Keratinocyte (primary cell): Measurements from ENCODE around the gene ZNF423. TPM values are rescaled to one million over a fixed set of nuclear protein-coding genes. Genes with fewer than 3 reads are reported as not detected.

Source experiments
- DNase-seq: peaks from one replicate; pipeline ENCODE4 v3.0.0-alpha.2; 2011; ENCODE audit warnings: low read depth, missing footprints, low spot score
- FAIRE-seq: peaks from 2 replicates; lab custom pipeline; 2011; peaks lifted over from hg19 to GRCh38; lab: Jason Lieb, UNC
- H2AFZ ChIP-seq: 2 replicates; pipeline ENCODE4 v1.6.0; 2012; ENCODE audit warnings: low read length, control low read depth, inconsistent platforms; ENCODE audit not compliant: control insufficient read depth
- H3K27ac ChIP-seq: 2 replicates; pipeline ENCODE4 v1.5.1; 2011; ENCODE audit warnings: low read length; ENCODE audit not compliant: control insufficient read depth, insufficient read depth
- H3K27me3 ChIP-seq: 3 replicates; pipeline ENCODE4 v1.6.0; 2011; ENCODE audit warnings: low read length; ENCODE audit not compliant: control insufficient read depth, insufficient read depth; ENCODE audit errors: extremely low read depth
- H3K36me3 ChIP-seq, 2 experiments: 2 replicates in 1 of 2; 3 replicates in 1 of 2; pipeline ENCODE4 v1.5.1; 2011; ENCODE audit warnings: low read length in 2 of 2, mild to moderate bottlenecking in 1 of 2; ENCODE audit not compliant: control insufficient read depth in 2 of 2, insufficient read depth in 2 of 2; ENCODE audit errors: extremely low read depth in 1 of 2
- H3K4me1 ChIP-seq: 3 replicates; pipeline ENCODE4 v1.5.1; 2011; ENCODE audit warnings: low read length; ENCODE audit not compliant: control insufficient read depth, insufficient read depth; ENCODE audit errors: extremely low read depth
- H3K4me2 ChIP-seq: 3 replicates; pipeline ENCODE4 v1.6.0; 2011; ENCODE audit warnings: low read depth, low read length; ENCODE audit not compliant: control insufficient read depth, insufficient read depth; ENCODE audit errors: extremely low read depth
- H3K4me3 ChIP-seq, 3 experiments: fragments of 200-600 bp in 1 of 3; sonication (generic) in 1 of 3; 2 replicates in 2 of 3; 3 replicates in 1 of 3; pipeline ENCODE4 v1.5.1; 2011 to 2016; ENCODE audit warnings: low read length in 3 of 3, mild to moderate bottlenecking in 3 of 3, control low read depth in 2 of 3, inconsistent platforms in 1 of 3, low read depth in 1 of 3, mixed read lengths in 1 of 3, mixed run types in 1 of 3, moderate library complexity in 1 of 3; ENCODE audit not compliant: control insufficient read depth in 2 of 3, insufficient read depth in 2 of 3; ENCODE audit errors: extremely low read depth in 1 of 3
- H3K79me2 ChIP-seq: 2 replicates; pipeline ENCODE4 v1.6.0; 2012; ENCODE audit warnings: low read length; ENCODE audit not compliant: control insufficient read depth, insufficient read depth
- H3K9ac ChIP-seq: 3 replicates; pipeline ENCODE4 v1.6.0; 2011; ENCODE audit warnings: low read length; ENCODE audit not compliant: control insufficient read depth, insufficient read depth; ENCODE audit errors: extremely low read depth
- H3K9me1 ChIP-seq: 3 replicates; pipeline ENCODE4 v1.6.0; 2011; ENCODE audit warnings: low read length; ENCODE audit not compliant: control insufficient read depth, insufficient read depth; ENCODE audit errors: extremely low read depth
- H3K9me3 ChIP-seq: 2 replicates; pipeline ENCODE4 v1.5.1; 2012; ENCODE audit warnings: low read depth, low read length; ENCODE audit not compliant: control insufficient read depth
- H4K20me1 ChIP-seq: 3 replicates; pipeline ENCODE4 v1.6.0; 2011; ENCODE audit warnings: low read length; ENCODE audit not compliant: control insufficient read depth, insufficient read depth; ENCODE audit errors: extremely low read depth
- EZH2 ChIP-seq: IDR thresholded peaks from one replicate; pipeline ENCODE4 v1.6.1; 2012; ENCODE audit warnings: inconsistent platforms, mild to moderate bottlenecking, low read length, moderate library complexity
- dilution Hi-C: fragments of 300-500 bp; cut with MboI; formaldehyde crosslinking; loops from one replicate; pipeline ENCODE4 v1.7.0; 2020; ENCODE audit warnings: low sequenced_read_pairs; ENCODE audit not compliant: extremely low pct_ligation_motif_present
- polyA plus RNA-seq, 5 experiments: library from polyadenylated mRNA; depleted of rRNA in 3 of 5; stranded (reverse) in 3 of 5; stranded (forward) in 1 of 5; unstranded in 1 of 5; fragments of >200 nt; gene quantifications; 1 replicate in 1 of 5; 2 replicates in 3 of 5; 3 replicates in 1 of 5; pipeline versions ENCODE4 v1.2.1 to v1.2.3, GENCODE V29; 2011 to 2012; ENCODE audit warnings: missing spikeins in 2 of 5, low read depth in 1 of 5, low replicate concordance in 1 of 5
- TF ChIP-seq, protein P1 (sequence below), 3 experiments: IDR thresholded peaks in 1 of 3; conservative IDR thresholded peaks in 1 of 3; optimal IDR thresholded peaks in 1 of 3; 2 replicates in 2 of 3; 3 replicates in 1 of 3; pipeline versions ENCODE3 to v1.5.1; 2011; ENCODE audit warnings: low read length in 3 of 3, mild to moderate bottlenecking in 3 of 3, moderate library complexity in 2 of 3, control low read depth in 1 of 3, inconsistent platforms in 1 of 3; ENCODE audit not compliant: insufficient read depth in 2 of 3; ENCODE audit errors: extremely low read depth in 1 of 3

Gene ZNF423
- polyA plus RNA-seq, 1 donor (not counting 4 experiments of a cell fraction or from before 2014, with no cell fraction given): 0.05 TPM

DNA sequence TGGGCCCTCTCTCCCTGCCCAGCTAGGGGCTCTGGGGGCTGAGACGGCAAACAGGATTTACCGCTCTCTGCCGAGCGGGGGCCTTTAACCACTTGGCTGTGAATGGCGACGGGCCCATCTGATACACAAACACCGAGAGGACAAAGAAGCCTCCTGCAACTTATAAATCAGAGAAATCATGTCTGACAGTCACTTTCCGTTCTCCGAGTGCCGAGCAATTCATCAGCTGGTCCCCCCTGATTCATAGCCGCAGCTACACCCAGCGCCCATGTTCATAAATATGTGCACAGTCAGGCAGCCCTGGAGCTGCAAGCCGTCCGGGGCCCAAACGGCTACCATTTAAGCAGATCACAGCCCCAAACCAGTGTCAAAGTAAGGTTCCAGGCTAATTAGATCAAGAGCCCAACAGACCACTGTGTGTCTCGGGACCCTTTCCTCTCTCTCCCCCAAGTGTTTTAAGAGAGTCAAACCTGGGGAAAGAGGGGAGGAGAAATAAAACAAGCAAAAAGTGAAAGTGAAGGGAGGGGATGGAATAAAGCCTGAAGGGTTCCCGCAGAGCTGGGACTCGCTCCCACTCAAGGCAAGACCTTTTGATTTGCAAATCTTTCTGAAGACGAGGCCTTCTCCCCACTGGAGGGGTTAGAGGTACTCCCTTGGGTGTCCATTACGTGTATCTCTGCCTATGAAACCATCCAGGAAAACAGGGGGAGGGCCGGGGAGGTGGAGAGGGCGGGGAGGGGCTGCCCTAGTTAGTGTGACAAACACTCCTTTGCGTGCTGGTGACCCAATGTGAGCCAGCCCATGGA, 327.6 kb downstream of the ZNF423 start:
- Histone ChIP-seq H3K4me2 (peak overlapping the region; percentile 45), H3K27ac (no peak overlapping the region), H3K9me1 (no peaks in the 10 kb centered on the region), H3K9ac (no peak overlapping the region), H3K4me3 (no peak overlapping the region), H2AFZ (peak overlapping the region; percentile 49), H3K36me3 (no peaks in the 10 kb centered on the region), H3K9me3 (no peaks in the 10 kb centered on the region), H3K27me3 (no peaks in the 10 kb centered on the region), H4K20me1 (no peaks in the 10 kb centered on the region), H3K79me2 (no peaks in the 10 kb centered on the region), H3K4me1 (no peaks in the 10 kb centered on the region)
- dilution Hi-C loops: no loop called here
- TF ChIP-seq, protein P1, sequence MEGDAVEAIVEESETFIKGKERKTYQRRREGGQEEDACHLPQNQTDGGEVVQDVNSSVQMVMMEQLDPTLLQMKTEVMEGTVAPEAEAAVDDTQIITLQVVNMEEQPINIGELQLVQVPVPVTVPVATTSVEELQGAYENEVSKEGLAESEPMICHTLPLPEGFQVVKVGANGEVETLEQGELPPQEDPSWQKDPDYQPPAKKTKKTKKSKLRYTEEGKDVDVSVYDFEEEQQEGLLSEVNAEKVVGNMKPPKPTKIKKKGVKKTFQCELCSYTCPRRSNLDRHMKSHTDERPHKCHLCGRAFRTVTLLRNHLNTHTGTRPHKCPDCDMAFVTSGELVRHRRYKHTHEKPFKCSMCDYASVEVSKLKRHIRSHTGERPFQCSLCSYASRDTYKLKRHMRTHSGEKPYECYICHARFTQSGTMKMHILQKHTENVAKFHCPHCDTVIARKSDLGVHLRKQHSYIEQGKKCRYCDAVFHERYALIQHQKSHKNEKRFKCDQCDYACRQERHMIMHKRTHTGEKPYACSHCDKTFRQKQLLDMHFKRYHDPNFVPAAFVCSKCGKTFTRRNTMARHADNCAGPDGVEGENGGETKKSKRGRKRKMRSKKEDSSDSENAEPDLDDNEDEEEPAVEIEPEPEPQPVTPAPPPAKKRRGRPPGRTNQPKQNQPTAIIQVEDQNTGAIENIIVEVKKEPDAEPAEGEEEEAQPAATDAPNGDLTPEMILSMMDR (optimal IDR thresholded peaks at IDR 0.05 in 1 of 3, IDR thresholded peaks at IDR 0.05 in 1 of 3, conservative IDR thresholded peaks at IDR 0.05 in 1 of 3; ENCODE audit: extremely low read depth in 1 of 3, insufficient read depth in 2 of 3, low read length in 3 of 3): no peak
- DNase-seq: no peak
- no peak for FAIRE-seq

GRCh38 chr16:49527611-49528010, 328.3 kb downstream of the ZNF423 start:
- Histone ChIP-seq H3K9me3 (no peaks in the 10 kb centered on the region), H3K4me1 (no peaks in the 10 kb centered on the region), H3K9me1 (no peaks in the 10 kb centered on the region), H3K36me3 (no peaks in the 10 kb centered on the region), H2AFZ (no peak overlapping the region), H3K27me3 (no peaks in the 10 kb centered on the region), H3K79me2 (no peaks in the 10 kb centered on the region), H3K4me2 (peak overlapping the region; percentile 45), H4K20me1 (no peaks in the 10 kb centered on the region), H3K4me3 (no peak overlapping the region), H3K27ac (no peak overlapping the region), H3K9ac (no peak overlapping the region)
- DNase-seq (no peak), FAIRE-seq (no peak)
- dilution Hi-C loops: no loop called here
- TF ChIP-seq, protein P1 (optimal IDR thresholded peaks at IDR 0.05 in 1 of 3, IDR thresholded peaks at IDR 0.05 in 1 of 3, conservative IDR thresholded peaks at IDR 0.05 in 1 of 3; ENCODE audit: extremely low read depth in 1 of 3, insufficient read depth in 2 of 3, low read length in 3 of 3): no peak
- no peak for TF ChIP-seq EZH2
